ENCODE results near the gene ZBTB16. TPM values are rescaled to one million over a fixed set of nuclear protein-coding genes. Genes with fewer than 3 reads are reported as not detected.

Gene ZBTB16
- total and polyA plus RNA-seq, 2 donors (not counting 3 experiments of a cell fraction or from before 2014, with no cell fraction given), result 9.8 to 20.3 TPM

- Histone ChIP-seq H3K4me2 (ENCODE audit: insufficient read depth, low read length) (no peak overlapping the region), H3K9me3 (replicated peaks; ENCODE audit: control insufficient read depth, insufficient read depth, low read length) (no peaks in the 10 kb centered on the region), H3K9ac (replicated peaks; ENCODE audit: extremely low read depth, insufficient read depth, low read length) (no peak overlapping the region), H3K27me3 (ENCODE audit: control insufficient read depth in 2 of 2, insufficient read depth in 2 of 2, low read length in 2 of 2) (no peaks in the 10 kb centered on the region), H3K79me2 (ENCODE audit: control insufficient read depth, insufficient read depth, low read length) (peaks cover 5% of the 10 kb centered on the region), H3K4me3 (replicated peaks in 1 of 3; ENCODE audit: insufficient read depth in 1 of 3, low read depth in 1 of 3, low read length in 3 of 3) (no peak overlapping the region), H3K4me1 (ENCODE audit: control insufficient read depth, extremely low read depth, insufficient read depth, low read length) (peaks cover 30% of the 10 kb centered on the region), H4K20me1 (replicated peaks; ENCODE audit: control insufficient read depth, extremely low read depth, insufficient read depth, low read length) (no peaks in the 10 kb centered on the region), H2AFZ (ENCODE audit: low read depth, low read length) (no peak overlapping the region), H3K36me3 (ENCODE audit: control insufficient read depth in 2 of 2, extremely low read depth in 1 of 2, insufficient read depth in 2 of 2, low read length in 2 of 2) (no peaks in the 10 kb centered on the region), H3K9me1 (replicated peaks; ENCODE audit: control insufficient read depth, extremely low read depth, insufficient read depth, low read length) (no peaks in the 10 kb centered on the region), H3K27ac (ENCODE audit: insufficient read depth, low read depth, low read length) (no peak overlapping the region)
- ChIA-PET CTCF (interaction anchor here (1.3 kb wide), 2 partner anchors 26 to 176 kb away, joined by 3 to 6 read pairs; partner anchors contain the start of gene ZBTB16), POLR2A (no interaction called here)
- FAIRE-seq (no peak), DNase-seq (ENCODE audit: low read depth, low spot score) (no peak)
- dilution Hi-C loops (cut with MboI; ENCODE audit: extremely low pct_ligation_motif_present, low sequenced_read_pairs) (no loop called here), intact Hi-C loops (cut with micrococcal nuclease) (no loop called here)
- BruUV-seq (replicated peaks), result no TSS peak
- TF ChIP-seq EZH2 (IDR thresholded peaks at IDR 0.05; ENCODE audit: borderline replicate concordance, low read depth, low read length, severe bottlenecking) (no peak), MAX (IDR thresholded peaks at IDR 0.05; ENCODE audit: insufficient read depth, insufficient read length) (no peak), POLR2AphosphoS5 (IDR thresholded peaks at IDR 0.05; ENCODE audit: insufficient read depth, low read depth, low read length) (no peak), GATA2 (IDR thresholded peaks at IDR 0.05; ENCODE audit: insufficient read depth, insufficient read length, low read depth, low read length) (no peak), FOS (IDR thresholded peaks at IDR 0.05; ENCODE audit: borderline replicate concordance, insufficient read depth, low read length) (no peak), JUN (IDR thresholded peaks at IDR 0.05; ENCODE audit: borderline replicate concordance, insufficient read depth, insufficient read length, low read depth) (no peak), POLR2A (IDR thresholded peaks at IDR 0.05; ENCODE audit: low read depth, low read length) (no peak), MYC (IDR thresholded peaks at IDR 0.05; ENCODE audit: low read depth, low read length) (no peak)
Observed at GRCh38 chr11:114084414-114084813, 24.9 kb downstream of the ZBTB16 start.

All from endothelial cell of umbilical vein (primary cell).